CD14-positive monocyte (primary cell): Measurements from ENCODE around the gene WWC2. TPM values are rescaled to one million over a fixed set of nuclear protein-coding genes. Genes with fewer than 3 reads are reported as not detected.

ENCODE experiments used
- DNase-seq, 3 donors: peaks; one replicate each; pipeline ENCODE4 v3.0.0-alpha.2; 2011 to 2022
- H2AFZ ChIP-seq: 2 replicates; pipeline ENCODE4 v1.6.0; 2012; ENCODE audit warnings: mild to moderate bottlenecking, low read depth, low read length, inconsistent platforms; ENCODE audit not compliant: insufficient read depth, poor library complexity, severe bottlenecking
- H3K27ac ChIP-seq, 2 donors: 1 replicate in 1 of 2; 2 replicates in 1 of 2; pipeline ENCODE4 v1.5.1; 2012 to 2013; ENCODE audit warnings: low read length in 2 of 2, control low read depth in 1 of 2, inconsistent platforms in 1 of 2, low read depth in 1 of 2, mild to moderate bottlenecking in 1 of 2
- H3K27me3 ChIP-seq, 2 donors: one replicate each; pipeline versions ENCODE4 v1.6.0 to v1.6.1; 2011 to 2013; ENCODE audit warnings: low read length in 2 of 2; ENCODE audit not compliant: control insufficient read depth in 2 of 2, insufficient read depth in 2 of 2
- H3K36me3 ChIP-seq, 2 donors: replicated peaks in 1 of 2; 1 replicate in 1 of 2; 2 replicates in 1 of 2; pipeline versions ENCODE4 v1.5.1 to v1.6.1; 2012 to 2013; ENCODE audit warnings: low read length in 2 of 2, control low read depth in 1 of 2, inconsistent platforms in 1 of 2, mild to moderate bottlenecking in 1 of 2; ENCODE audit not compliant: insufficient read depth in 2 of 2, control insufficient read depth in 1 of 2
- H3K4me1 ChIP-seq, 2 donors: 1 replicate in 1 of 2; 2 replicates in 1 of 2; pipeline versions ENCODE4 v1.5.1 to v1.6.1; 2012 to 2013; ENCODE audit warnings: low read length in 2 of 2, control low read depth in 1 of 2, inconsistent platforms in 1 of 2, mild to moderate bottlenecking in 1 of 2, moderate library complexity in 1 of 2; ENCODE audit not compliant: insufficient read depth in 2 of 2, control insufficient read depth in 1 of 2
- H3K4me2 ChIP-seq: replicated peaks from 2 replicates; pipeline ENCODE3; 2012; ENCODE audit warnings: low read length, moderate library complexity, mild to moderate bottlenecking; ENCODE audit not compliant: poor library complexity, severe bottlenecking; ENCODE audit errors: extremely low read depth
- H3K4me3 ChIP-seq, 3 experiments: fragments of 200-600 bp in 1 of 3; sonication (generic) in 1 of 3; replicated peaks in 1 of 3; 1 replicate in 2 of 3; 2 replicates in 1 of 3; pipeline ENCODE4 v1.5.1; 2011 to 2013; ENCODE audit warnings: low read length in 3 of 3, mild to moderate bottlenecking in 3 of 3, control low read depth in 2 of 3, low read depth in 2 of 3, inconsistent platforms in 1 of 3, moderate library complexity in 1 of 3
- H3K79me2 ChIP-seq: 2 replicates; pipeline ENCODE4 v1.6.0; 2012; ENCODE audit warnings: mild to moderate bottlenecking, control low read depth, inconsistent platforms, low read length, moderate library complexity; ENCODE audit not compliant: insufficient read depth
- H3K9ac ChIP-seq: 2 replicates; pipeline ENCODE4 v1.6.0; 2017; ENCODE audit warnings: low read length, mild to moderate bottlenecking; ENCODE audit not compliant: insufficient read depth, poor library complexity, severe bottlenecking
- H3K9me3 ChIP-seq, 2 donors: replicated peaks in 1 of 2; 1 replicate in 1 of 2; 2 replicates in 1 of 2; pipeline versions ENCODE4 v1.5.1 to v1.6.1; 2012 to 2013; ENCODE audit warnings: low read length in 2 of 2, control low read depth in 1 of 2; ENCODE audit not compliant: control insufficient read depth in 1 of 2, insufficient read depth in 1 of 2
- H4K20me1 ChIP-seq: 2 replicates; pipeline ENCODE4 v1.6.0; 2012; ENCODE audit warnings: mild to moderate bottlenecking, low read length, control low read depth, moderate library complexity; ENCODE audit not compliant: insufficient read depth
- H3K27ac Mint-ChIP-seq, 7 donors: one replicate each; pipeline ENCODE4 v1.8.0; 2020; ENCODE audit warnings: mild to moderate bottlenecking in 7 of 7, mixed read lengths in 7 of 7, moderate library complexity in 6 of 7, inconsistent platforms in 2 of 7
- H3K27me3 Mint-ChIP-seq, 3 donors: one replicate each; pipeline ENCODE4 v1.8.0; 2021 to 2022; ENCODE audit warnings: low read depth in 3 of 3, mild to moderate bottlenecking in 3 of 3, mixed read lengths in 3 of 3, moderate library complexity in 3 of 3, inconsistent platforms in 1 of 3
- H3K36me3 Mint-ChIP-seq, 2 donors: one replicate each; pipeline ENCODE4 v1.8.0; 2020; ENCODE audit warnings: mixed read lengths in 2 of 2, inconsistent platforms in 1 of 2, mild to moderate bottlenecking in 1 of 2
- H3K4me1 Mint-ChIP-seq: one replicate; pipeline ENCODE4 v1.8.0; 2020; ENCODE audit warnings: mild to moderate bottlenecking, mixed read lengths
- H3K4me3 Mint-ChIP-seq, 2 donors: one replicate each; pipeline ENCODE4 v1.8.0; 2020; ENCODE audit warnings: mild to moderate bottlenecking in 2 of 2, mixed read lengths in 2 of 2, moderate library complexity in 1 of 2
- H3K9me3 Mint-ChIP-seq, 7 donors: one replicate each; pipeline ENCODE4 v1.8.0; 2020 to 2022; ENCODE audit warnings: mixed read lengths in 7 of 7, mild to moderate bottlenecking in 6 of 7, moderate library complexity in 6 of 7, inconsistent platforms in 2 of 7
- CTCF ChIP-seq: fragments of 200-600 bp; IDR thresholded peaks from one replicate; pipeline ENCODE4 v1.8.0; 2022; ENCODE audit warnings: antibody characterized with exemption, mild to moderate bottlenecking
- WGBS: methylation state at CpG from one replicate; pipeline ENCODE4 v1.1.5; 2013; ENCODE audit warnings: missing lambda C conversion rate; ENCODE audit not compliant: insufficient coverage; 5-methylcytosine and 5-hydroxymethylcytosine counted together
- intact Hi-C, 2 donors: fragments of 100-400 bp; cut with micrococcal nuclease; formaldehyde crosslinking; loops; one replicate each; pipeline versions ENCODE4 v1.15.0 to v1.15.1; 2023
- polyA plus RNA-seq, 3 donors: library from polyadenylated mRNA; depleted of rRNA in 1 of 3; unstranded in 2 of 3; stranded (reverse) in 1 of 3; fragments of 300-500 nt in 2 of 3; fragments of >200 nt in 1 of 3; fragmentation: Illumina TruSeq in 2 of 3; gene quantifications; 1 replicate in 2 of 3; 2 replicates in 1 of 3; pipeline ENCODE4 v1.2.3, GENCODE V29; 2012 to 2021

Gene WWC2
- polyA plus RNA-seq, 3 donors = 1.9 to 3.8 (median 2.9) TPM

- Mint-ChIP-seq H3K27me3 (peaks cover 2 to 9% (median 5%) of the 10 kb centered on the region in 3 donors), H3K36me3 (no peaks in the 10 kb centered on the region)
Measured at GRCh38 chr4:183352546-183352945, 253.5 kb downstream of the WWC2 start.

GRCh38 chr4:183353557-183353956 lies 254.5 kb downstream of the WWC2 start:
- H3K27me3 Mint-ChIP-seq = peaks cover 2 to 8% (median 5%) of the 10 kb centered on the region in 3 donors
- no peak overlapping the region for H3K27ac Mint-ChIP-seq
- no peaks in the 10 kb centered on the region for H3K27me3 ChIP-seq
- no peak overlapping the region for H3K27ac ChIP-seq
- TF ChIP-seq CTCF = no peak
- no peak overlapping the region for H2AFZ ChIP-seq
- no peaks in the 10 kb centered on the region for H3K9me3 ChIP-seq
- no peak for DNase-seq
- H3K4me2 ChIP-seq = no peak overlapping the region
- H4K20me1 ChIP-seq = no peaks in the 10 kb centered on the region
- peaks cover 5% of the 10 kb centered on the region for H3K4me1 Mint-ChIP-seq
- H3K4me3 Mint-ChIP-seq = no peak overlapping the region
- H3K36me3 ChIP-seq = no peaks in the 10 kb centered on the region
- peaks cover under 1 to 11% of the 10 kb centered on the region in 2 donors for H3K4me1 ChIP-seq
- 88% methylated on average over 7 of the region's 8 CpGs for WGBS
- H3K36me3 Mint-ChIP-seq = no peaks in the 10 kb centered on the region
- no peak overlapping the region for H3K4me3 ChIP-seq
- H3K9ac ChIP-seq = no peak overlapping the region
- H3K79me2 ChIP-seq = no peaks in the 10 kb centered on the region
- H3K9me3 Mint-ChIP-seq = peaks cover 0 to 5% (median 0%) of the 10 kb centered on the region in 7 donors
- intact Hi-C loops = no loop called here

More at GRCh38 chr4:183352546-183352945, 253.5 kb downstream of the WWC2 start:
- H3K4me3 ChIP-seq = no peak overlapping the region
- H3K27ac Mint-ChIP-seq = no peak overlapping the region
- H3K9ac ChIP-seq = no peak overlapping the region
- H3K4me1 ChIP-seq = peaks cover 9 to 20% of the 10 kb centered on the region in 2 donors
- H3K4me2 ChIP-seq = no peak overlapping the region
- no peak for TF ChIP-seq CTCF
- 100% methylated on average over 2 of the region's 5 CpGs for WGBS
- intact Hi-C loops = no loop called here
- H2AFZ ChIP-seq = no peak overlapping the region
- no peak overlapping the region for H3K27ac ChIP-seq
- H3K79me2 ChIP-seq = no peaks in the 10 kb centered on the region
- H3K27me3 ChIP-seq = no peaks in the 10 kb centered on the region
- H3K9me3 Mint-ChIP-seq = peaks cover 0 to 3% (median 0%) of the 10 kb centered on the region in 7 donors
- DNase-seq = no peak
- no peak overlapping the region for H3K4me3 Mint-ChIP-seq
- H3K36me3 ChIP-seq = no peaks in the 10 kb centered on the region
- no peaks in the 10 kb centered on the region for H3K9me3 ChIP-seq
- H4K20me1 ChIP-seq = no peaks in the 10 kb centered on the region
- peaks cover 15% of the 10 kb centered on the region for H3K4me1 Mint-ChIP-seq
